HepG2 (cell line): ENCODE data around the gene OPRD1. TPM values are rescaled to one million over a fixed set of nuclear protein-coding genes. Genes with fewer than 3 reads are reported as not detected.

ENCODE experiments used
- ATAC-seq: fragments of 200-7000 bp; cut with Tn5 transposase; 3 replicates; pipeline ENCODE4 v1.9.1; 2020; ENCODE audit warnings: mild to moderate bottlenecking, moderate library complexity
- BruUV-seq: library from RNA; stranded (reverse); fragments of 400-500 nt; replicated peaks from 2 replicates; lab custom pipeline; 2021; lab: Mats Ljungman, UMichigan
- CTCF ChIA-PET: fragments of 300-600 bp; formaldehyde crosslinking; extraction: SDS; loops from one replicate; lab custom pipeline; 2021; ENCODE audit warnings: low total read pairs, inconsistent platforms, low intra/inter-chr PET ratio; lab: Yijun Ruan, JAX
- POLR2A ChIA-PET: fragments of 350-600 bp; sonication (Branson Sonifier 250); formaldehyde crosslinking; loops from one replicate; lab custom pipeline; 2020; ENCODE audit warnings: antibody characterized with exemption, inconsistent platforms; lab: Yijun Ruan, JAX
- DNase-seq: peaks from one replicate; pipeline ENCODE4 v3.0.0-alpha.2; 2015; ENCODE audit warnings: low spot score
- FAIRE-seq: peaks from 3 replicates; lab custom pipeline; 2011; peaks lifted over from hg19 to GRCh38; lab: Jason Lieb, UNC
- H2AFZ ChIP-seq: one replicate; pipeline ENCODE4 v1.6.1; 2011; ENCODE audit warnings: low read length, inconsistent platforms
- H3K27ac ChIP-seq: fragments of 300-600 bp; 3 replicates; pipeline ENCODE4 v1.8.0; 2011; ENCODE audit warnings: mixed run types, mild to moderate bottlenecking, mixed read lengths, low read length, inconsistent platforms; ENCODE audit not compliant: insufficient read depth; ENCODE audit errors: extremely low read length
- H3K27me3 ChIP-seq, 2 experiments: fragments of 200-600 bp in 1 of 2; 2 replicates in 1 of 2; 3 replicates in 1 of 2; pipeline versions ENCODE4 v1.6.0 to v1.8.0; 2011; ENCODE audit warnings: low read length in 2 of 2, mild to moderate bottlenecking in 2 of 2, moderate library complexity in 2 of 2, inconsistent platforms in 1 of 2; ENCODE audit not compliant: insufficient read depth in 2 of 2, control insufficient read depth in 1 of 2
- H3K36me3 ChIP-seq, 2 experiments: fragments of 200-600 bp in 1 of 2; replicated peaks in 1 of 2; 2 replicates in 1 of 2; 3 replicates in 1 of 2; pipeline versions ENCODE4 v1.5.1 to v1.8.0; 2011; ENCODE audit warnings: low read length in 2 of 2, inconsistent platforms in 1 of 2; ENCODE audit not compliant: insufficient read depth in 2 of 2, control insufficient read depth in 1 of 2
- H3K4me1 ChIP-seq: 2 replicates; pipeline ENCODE4 v1.5.1; 2012; ENCODE audit warnings: low read length, inconsistent platforms; ENCODE audit not compliant: insufficient read depth
- H3K4me2 ChIP-seq: 2 replicates; pipeline ENCODE4 v1.6.0; 2011; ENCODE audit warnings: low read depth, low read length, inconsistent platforms
- H3K4me3 ChIP-seq, 3 experiments: fragments of 200-600 bp in 1 of 3; sonication (generic), shearing (Covaris generic) in 1 of 3; replicated peaks in 1 of 3; 2 replicates each; pipeline ENCODE4 v1.5.1; 2011 to 2016; ENCODE audit warnings: low read length in 3 of 3, inconsistent platforms in 2 of 3, low read depth in 2 of 3, mild to moderate bottlenecking in 2 of 3, control low read depth in 1 of 3, mixed read lengths in 1 of 3; ENCODE audit not compliant: insufficient read depth in 1 of 3
- H3K79me2 ChIP-seq: one replicate; pipeline ENCODE4 v1.6.1; 2011; ENCODE audit warnings: low read length, inconsistent platforms; ENCODE audit not compliant: insufficient read depth
- H3K9ac ChIP-seq: 2 replicates; pipeline ENCODE4 v1.6.0; 2011; ENCODE audit warnings: mild to moderate bottlenecking, low read depth, low read length, inconsistent platforms; ENCODE audit not compliant: insufficient read depth
- H3K9me3 ChIP-seq: 2 replicates; pipeline ENCODE4 v1.5.1; 2012; ENCODE audit warnings: mild to moderate bottlenecking, low read length
- H4K20me1 ChIP-seq: 2 replicates; pipeline ENCODE4 v1.6.0; 2011; ENCODE audit warnings: inconsistent platforms, mild to moderate bottlenecking, low read length, moderate library complexity; ENCODE audit not compliant: insufficient read depth
- E2F1 ChIP-seq: sonication (generic); formaldehyde crosslinking; IDR thresholded peaks from 2 replicates; pipeline ENCODE4 v1.5.0; 2020; ENCODE audit warnings: missing genetic modification reagents
- KMT2A ChIP-seq: sonication (generic); formaldehyde crosslinking; IDR thresholded peaks from 2 replicates; pipeline ENCODE4 v1.4.0; 2020; ENCODE audit warnings: missing genetic modification reagents
- LBX2 ChIP-seq: sonication (generic); formaldehyde crosslinking; IDR thresholded peaks from 2 replicates; pipeline ENCODE4 v1.5.0; 2020; ENCODE audit warnings: missing genetic modification reagents, mild to moderate bottlenecking, borderline replicate concordance
- SMAD3 ChIP-seq: sonication (generic); formaldehyde crosslinking; IDR thresholded peaks from 2 replicates; pipeline ENCODE4 v1.4.0; 2020; ENCODE audit warnings: missing genetic modification reagents
- SP140L ChIP-seq: sonication (generic); formaldehyde crosslinking; IDR thresholded peaks from 2 replicates; pipeline ENCODE4 v1.4.0; 2020; ENCODE audit warnings: missing genetic modification reagents, borderline replicate concordance
- ZFP36 ChIP-seq: fragments of 150-350 bp; IDR thresholded peaks from 2 replicates; pipeline ENCODE4 v1.6.1; 2018; ENCODE audit warnings: borderline replicate concordance, low read length, low read depth; ENCODE audit not compliant: partially characterized antibody
- ZNF33A ChIP-seq: sonication (generic); formaldehyde crosslinking; IDR thresholded peaks from 2 replicates; pipeline ENCODE4 v1.5.1; 2020; ENCODE audit warnings: missing genetic modification reagents, mild to moderate bottlenecking, moderate library complexity, borderline replicate concordance
- ZNF549 ChIP-seq: sonication (generic); formaldehyde crosslinking; IDR thresholded peaks from 2 replicates; pipeline ENCODE4 v1.5.0; 2020; ENCODE audit warnings: missing genetic modification reagents
- ZNF800 ChIP-seq: sonication (generic); formaldehyde crosslinking; IDR thresholded peaks from 2 replicates; pipeline ENCODE4 v1.4.0; 2020; ENCODE audit warnings: missing genetic modification reagents
- WGBS: methylation state at CpG from one replicate; pipeline ENCODE4 v1.1.6; 2017; ENCODE audit warnings: low lambda C conversion rate; 5-methylcytosine and 5-hydroxymethylcytosine counted together
- in situ Hi-C: cut with HindIII; loops from 2 replicates; pipeline ENCODE4 v1.10.0; 2017; ENCODE audit warnings: low pct_unique_long_range_greater_than_20kb; ENCODE audit not compliant: extremely low pct_ligation_motif_present
- intact Hi-C: fragments of 100-400 bp; cut with micrococcal nuclease; formaldehyde crosslinking; loops from one replicate; pipeline ENCODE4 v1.10.0; 2022; ENCODE audit not compliant: unreplicated experiment
- polyA plus RNA-seq, 8 experiments: library from polyadenylated mRNA; depleted of rRNA in 3 of 8; stranded (reverse) in 7 of 8; unstranded in 1 of 8; fragments of >200 nt; fragmentation: Illumina TruSeq in 4 of 8; extraction: Trizol in 4 of 8; gene quantifications; 2 replicates each; pipeline versions ENCODE4 v1.2.1 to v1.2.3, GENCODE V29; 2011 to 2016; ENCODE audit warnings: low read depth in 4 of 8, missing spikeins in 1 of 8, mixed read lengths in 1 of 8; ENCODE audit not compliant: insufficient read depth in 1 of 8
- total RNA-seq, 5 experiments: library from RNA; depleted of rRNA; stranded (reverse); fragments of >200 nt; fragmentation: Illumina TruSeq; extraction: Trizol; gene quantifications; 2 replicates each; pipeline ENCODE4 v1.2.3, GENCODE V29; 2016; ENCODE audit warnings: low read depth in 1 of 5

Gene OPRD1
- total and polyA plus RNA-seq, 2 of the 13 experiments (the other 11 are each of a cell fraction or from before 2014, with no cell fraction given), result 0.02 to 0.03 TPM

- no peak for ATAC-seq
- Histone ChIP-seq H3K9me3 (no peaks in the 10 kb centered on the region), H3K27me3 (peaks cover 3 to 22% of the 10 kb centered on the region in 2 experiments; a peak in 2 of 5 replicates), H3K27ac (no peak overlapping the region), H3K36me3 (no peaks in the 10 kb centered on the region), H3K79me2 (no peaks in the 10 kb centered on the region), H3K4me2 (no peak overlapping the region; the same call in 1 of the 2 replicates), H2AFZ (no peak overlapping the region), H3K9ac (no peak overlapping the region), H4K20me1 (no peaks in the 10 kb centered on the region), H3K4me3 (no peak overlapping the region), H3K4me1 (no peaks in the 10 kb centered on the region)
- POLR2A ChIA-PET, result no interaction called here
- 23% methylated on average over 8 of the region's 8 CpGs for WGBS
- in situ Hi-C loops (no loop called here), intact Hi-C loops (no loop called here)
- CTCF ChIA-PET, result no interaction called here
- no peak for TF ChIP-seq KMT2A (CRISPR knock-in tag)
- no peak for TF ChIP-seq ZNF33A (CRISPR knock-in tag)
- no peak for TF ChIP-seq SMAD3 (CRISPR knock-in tag)
- no peak for TF ChIP-seq ZNF800
- no peak for TF ChIP-seq LBX2 (CRISPR knock-in tag)
- TF ChIP-seq SP140L (CRISPR knock-in tag), result no peak
- TF ChIP-seq E2F1, result no peak
- TF ChIP-seq ZNF549 (CRISPR knock-in tag), result no peak
- peak; percentile 34 for TF ChIP-seq ZFP36
- no peak for DNase-seq
- BruUV-seq, result no TSS peak
- no peak for FAIRE-seq
Observed at GRCh38 chr1:28855046-28855445, 43.1 kb downstream of the OPRD1 start.
